IMR-90 (cell line): ENCODE results near the gene SMCP. TPM values are rescaled to one million over a fixed set of nuclear protein-coding genes. Genes with fewer than 3 reads are reported as not detected.

ENCODE experiments used
- ATAC-seq: fragments of 200-7000 bp; cut with Tn5 transposase; 2 replicates; pipeline ENCODE4 v1.9.1; 2020; ENCODE audit warnings: low read depth, mild to moderate bottlenecking, moderate library complexity
- BruUV-seq: library from RNA; stranded (reverse); fragments of 400-500 nt; replicated peaks from 2 replicates; lab custom pipeline; 2021; lab: Mats Ljungman, UMichigan
- CTCF ChIA-PET: fragments of 300-600 bp; formaldehyde crosslinking; extraction: SDS; loops from one replicate; lab custom pipeline; 2021; ENCODE audit warnings: antibody characterized with exemption; lab: Yijun Ruan, JAX
- POLR2A ChIA-PET: fragments of 300-600 bp; sonication (Branson Sonifier 250); formaldehyde crosslinking; loops from one replicate; lab custom pipeline; 2022; ENCODE audit warnings: antibody characterized with exemption; ENCODE audit not compliant: unreplicated experiment; lab: Charles Lee
- DNase-seq: peaks from one replicate; pipeline ENCODE4 v3.0.0; 2013
- H2AFZ ChIP-seq: replicated peaks from 2 replicates; pipeline ENCODE3; 2013; ENCODE audit warnings: low read length, mild to moderate bottlenecking; ENCODE audit not compliant: poor library complexity
- H2AK5ac ChIP-seq: 2 replicates; pipeline ENCODE4 v1.6.1; 2013; ENCODE audit warnings: low read depth, low read length, inconsistent platforms
- H2AK9ac ChIP-seq: replicated peaks from 2 replicates; pipeline ENCODE3; 2013; ENCODE audit warnings: mild to moderate bottlenecking, low read depth, low read length, moderate library complexity; ENCODE audit not compliant: poor library complexity
- H2BK120ac ChIP-seq: 2 replicates; pipeline ENCODE4 v1.6.1; 2013; ENCODE audit warnings: low read depth, low read length, inconsistent platforms
- H2BK15ac ChIP-seq: 3 replicates; pipeline ENCODE4 v1.6.1; 2013; ENCODE audit warnings: low read depth, low read length, inconsistent platforms
- H2BK20ac ChIP-seq: 2 replicates; pipeline ENCODE4 v1.6.1; 2013; ENCODE audit warnings: low read depth, mild to moderate bottlenecking, inconsistent platforms, low read length, moderate library complexity
- H2BK5ac ChIP-seq: 2 replicates; pipeline ENCODE4 v1.6.1; 2013; ENCODE audit warnings: mild to moderate bottlenecking, low read depth, low read length, inconsistent platforms; ENCODE audit not compliant: poor library complexity, severe bottlenecking
- H3K14ac ChIP-seq: replicated peaks from 2 replicates; pipeline ENCODE4 v1.6.1; 2013; ENCODE audit warnings: low read depth, low read length, inconsistent platforms
- H3K18ac ChIP-seq: 2 replicates; pipeline ENCODE4 v1.6.1; 2013; ENCODE audit warnings: low read depth, low read length, control low read depth
- H3K23ac ChIP-seq: 2 replicates; pipeline ENCODE4 v1.6.1; 2013; ENCODE audit warnings: low read depth, low read length, inconsistent platforms
- H3K27ac ChIP-seq: 2 replicates; pipeline ENCODE4 v1.5.1; 2013; ENCODE audit warnings: mild to moderate bottlenecking, control low read depth, low read length; ENCODE audit not compliant: insufficient read depth
- H3K27me3 ChIP-seq: 2 replicates; pipeline ENCODE4 v1.6.1; 2013; ENCODE audit warnings: low read length; ENCODE audit not compliant: control insufficient read depth, insufficient read depth
- H3K36me3 ChIP-seq: 2 replicates; pipeline ENCODE4 v1.6.1; 2013; ENCODE audit warnings: low read length, mixed read lengths; ENCODE audit not compliant: control insufficient read depth, insufficient read depth
- H3K4ac ChIP-seq: 2 replicates; pipeline ENCODE4 v1.6.1; 2013; ENCODE audit warnings: low read depth, low read length, inconsistent platforms
- H3K4me1 ChIP-seq: 2 replicates; pipeline ENCODE4 v1.6.1; 2013; ENCODE audit warnings: low read length, mixed read lengths; ENCODE audit not compliant: control insufficient read depth, insufficient read depth
- H3K4me2 ChIP-seq: 2 replicates; pipeline ENCODE4 v1.6.1; 2013; ENCODE audit warnings: low read depth, mild to moderate bottlenecking, control low read depth, low read length, moderate library complexity
- H3K4me3 ChIP-seq: 2 replicates; pipeline ENCODE4 v1.5.1; 2013; ENCODE audit warnings: low read depth, mild to moderate bottlenecking, control low read depth, low read length, moderate library complexity; ENCODE audit not compliant: insufficient read depth
- H3K56ac ChIP-seq: 2 replicates; pipeline ENCODE4 v1.6.1; 2013; ENCODE audit warnings: low read length, inconsistent platforms; ENCODE audit not compliant: insufficient read depth; ENCODE audit errors: extremely low read depth
- H3K79me1 ChIP-seq, 2 experiments: 2 replicates each; pipeline ENCODE4 v1.6.1; 2013; ENCODE audit warnings: low read length in 2 of 2, inconsistent platforms in 1 of 2, low read depth in 1 of 2
- H3K9ac ChIP-seq: 2 replicates; pipeline ENCODE4 v1.6.1; 2013; ENCODE audit warnings: low read depth, low read length, control low read depth
- H3K9me1 ChIP-seq: 2 replicates; pipeline ENCODE4 v1.6.1; 2013; ENCODE audit warnings: low read length, inconsistent platforms; ENCODE audit not compliant: insufficient read depth
- H3K9me3 ChIP-seq: 2 replicates; pipeline ENCODE4 v1.6.1; 2013; ENCODE audit warnings: low read length; ENCODE audit not compliant: control insufficient read depth, insufficient read depth
- H4K20me1 ChIP-seq: 2 replicates; pipeline ENCODE4 v1.6.1; 2013; ENCODE audit warnings: low read length, inconsistent platforms; ENCODE audit not compliant: insufficient read depth
- H4K5ac ChIP-seq: 2 replicates; pipeline ENCODE4 v1.6.1; 2013; ENCODE audit warnings: mild to moderate bottlenecking, low read depth, low read length, control low read depth
- H4K8ac ChIP-seq, 2 experiments: 2 replicates each; pipeline ENCODE4 v1.6.1; 2013; ENCODE audit warnings: low read depth in 2 of 2, low read length in 2 of 2, control low read depth in 1 of 2, inconsistent platforms in 1 of 2
- H4K91ac ChIP-seq: 2 replicates; pipeline ENCODE4 v1.6.1; 2013; ENCODE audit warnings: low read depth, low read length, inconsistent platforms; ENCODE audit not compliant: insufficient read depth
- ELK1 ChIP-seq: fragments of 150-350 bp; IDR thresholded peaks from 2 replicates; pipeline ENCODE4 v1.6.1; 2016; ENCODE audit warnings: low read depth, mild to moderate bottlenecking, low read length, moderate library complexity, borderline replicate concordance
- MAZ ChIP-seq: IDR thresholded peaks from 2 replicates; pipeline ENCODE4 v1.6.1; 2012; ENCODE audit warnings: low read depth, mild to moderate bottlenecking, low read length, improper control_type of control experiment, moderate library complexity, borderline replicate concordance
- MXI1 ChIP-seq: IDR thresholded peaks from 2 replicates; pipeline ENCODE4 v1.6.1; 2012; ENCODE audit warnings: low read depth, mild to moderate bottlenecking, low read length, moderate library complexity, borderline replicate concordance
- RFX5 ChIP-seq: IDR thresholded peaks from 2 replicates; pipeline ENCODE4 v1.8.0; 2012; ENCODE audit warnings: low read depth, mild to moderate bottlenecking, low read length, moderate library complexity
- dilution Hi-C: fragments of 300-500 bp; cut with HindIII; formaldehyde crosslinking; loops from one replicate; pipeline ENCODE4 v1.14.3; 2018; ENCODE audit warnings: low sequenced_read_pairs; ENCODE audit not compliant: unreplicated experiment
- in situ Hi-C: fragments of 300-500 bp; cut with MboI; formaldehyde crosslinking; loops from 3 replicates; pipeline ENCODE4 v1.14.3; 2019; ENCODE audit warnings: low sequenced_read_pairs, inconsistent platforms, mixed read lengths
- intact Hi-C: fragments of 100-400 bp; cut with micrococcal nuclease; formaldehyde crosslinking; loops from 2 replicates; pipeline ENCODE4 v1.10.0; 2022
- polyA plus RNA-seq, 3 experiments: library from polyadenylated mRNA; depleted of rRNA; stranded (reverse); fragments of >200 nt; gene quantifications; 2 replicates each; pipeline ENCODE4 v1.2.3, GENCODE V29; 2012; ENCODE audit warnings: low replicate concordance in 1 of 3
- total RNA-seq: library from RNA; depleted of rRNA; stranded (reverse); fragments of >200 nt; gene quantifications from 2 replicates; pipeline ENCODE4 v1.2.3, GENCODE V29; 2012

SMCP gene
- total and polyA plus RNA-seq, 2 of the 4 experiments (the other 2 are of a cell fraction), result not detected

- no TSS peak for BruUV-seq
- no peak overlapping the region for H3K23ac ChIP-seq
- H3K14ac ChIP-seq, result no peak overlapping the region
- no peaks in the 10 kb centered on the region for H3K27me3 ChIP-seq
- H4K5ac ChIP-seq, result no peak overlapping the region
- no peaks in the 10 kb centered on the region for H4K20me1 ChIP-seq
- no peak overlapping the region for H3K18ac ChIP-seq
- no peaks in the 10 kb centered on the region for H3K79me1 ChIP-seq
- no peak overlapping the region for H2AK9ac ChIP-seq
- TF ChIP-seq ELK1 (no peak), MXI1 (no peak), RFX5 (no peak), MAZ (no peak)
- no peak overlapping the region for H2AFZ ChIP-seq
- no peak overlapping the region for H3K4ac ChIP-seq
- intact Hi-C loops, result no loop called here
- no peak overlapping the region for H3K9ac ChIP-seq
- no peak overlapping the region for H2AK5ac ChIP-seq
- H3K56ac ChIP-seq, result no peak overlapping the region
- H4K91ac ChIP-seq, result no peak overlapping the region
- H2BK15ac ChIP-seq, result no peak overlapping the region
- no peak overlapping the region for H3K27ac ChIP-seq
- H4K8ac ChIP-seq, result no peak overlapping the region
- no peak overlapping the region for H2BK5ac ChIP-seq
- ATAC-seq, result no peak
- no peaks in the 10 kb centered on the region for H3K36me3 ChIP-seq
- in situ Hi-C loops, result no loop called here
- H2BK120ac ChIP-seq, result no peak overlapping the region
- no peak for DNase-seq
- no peak overlapping the region for H3K4me3 ChIP-seq
- H3K9me3 ChIP-seq, result no peaks in the 10 kb centered on the region
- ChIA-PET CTCF (no interaction called here), POLR2A (no interaction called here)
- H3K4me1 ChIP-seq, result no peaks in the 10 kb centered on the region
- H2BK20ac ChIP-seq, result no peak overlapping the region
- no peak overlapping the region for H3K4me2 ChIP-seq
- H3K9me1 ChIP-seq, result no peaks in the 10 kb centered on the region
- dilution Hi-C loops, result no loop called here
Observed at GRCh38 chr1:152884085-152884484, 6.0 kb downstream of the SMCP start.
